ENCODE results near the gene TSHZ3.

Gene TSHZ3

DNA sequence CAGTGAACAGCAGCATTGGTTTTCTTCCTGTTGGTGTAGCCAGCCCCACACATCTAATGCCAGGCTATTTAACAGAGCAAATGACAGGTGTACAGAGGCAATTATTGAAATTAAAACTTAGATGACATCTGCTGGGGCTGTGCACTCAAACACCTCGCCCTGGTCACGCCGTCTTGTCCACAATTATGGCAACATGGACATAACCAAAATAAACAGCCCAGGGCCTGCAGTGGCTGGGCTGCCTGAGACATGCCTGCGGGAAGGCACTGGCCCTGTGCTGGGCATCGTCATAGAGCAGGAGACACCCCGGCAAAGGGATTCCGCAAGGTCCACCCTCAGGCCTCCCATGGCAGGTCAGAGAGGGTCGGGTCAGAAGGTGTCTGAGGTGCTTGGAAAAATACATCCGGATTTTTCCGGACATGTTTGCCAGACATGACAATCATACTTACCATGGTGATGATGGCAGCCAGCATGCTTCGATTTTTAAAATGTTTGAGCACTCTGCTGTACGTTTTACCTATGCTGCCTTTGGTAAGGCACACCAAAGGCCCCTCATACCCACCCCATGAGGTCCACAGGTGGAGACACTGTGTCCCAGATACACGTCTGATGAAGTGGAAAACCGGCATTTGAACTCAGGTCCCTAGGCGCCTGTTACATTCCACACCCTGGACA is 47.8 kb downstream of the TSHZ3 start:
- TF ChIP-seq, protein P1, sequence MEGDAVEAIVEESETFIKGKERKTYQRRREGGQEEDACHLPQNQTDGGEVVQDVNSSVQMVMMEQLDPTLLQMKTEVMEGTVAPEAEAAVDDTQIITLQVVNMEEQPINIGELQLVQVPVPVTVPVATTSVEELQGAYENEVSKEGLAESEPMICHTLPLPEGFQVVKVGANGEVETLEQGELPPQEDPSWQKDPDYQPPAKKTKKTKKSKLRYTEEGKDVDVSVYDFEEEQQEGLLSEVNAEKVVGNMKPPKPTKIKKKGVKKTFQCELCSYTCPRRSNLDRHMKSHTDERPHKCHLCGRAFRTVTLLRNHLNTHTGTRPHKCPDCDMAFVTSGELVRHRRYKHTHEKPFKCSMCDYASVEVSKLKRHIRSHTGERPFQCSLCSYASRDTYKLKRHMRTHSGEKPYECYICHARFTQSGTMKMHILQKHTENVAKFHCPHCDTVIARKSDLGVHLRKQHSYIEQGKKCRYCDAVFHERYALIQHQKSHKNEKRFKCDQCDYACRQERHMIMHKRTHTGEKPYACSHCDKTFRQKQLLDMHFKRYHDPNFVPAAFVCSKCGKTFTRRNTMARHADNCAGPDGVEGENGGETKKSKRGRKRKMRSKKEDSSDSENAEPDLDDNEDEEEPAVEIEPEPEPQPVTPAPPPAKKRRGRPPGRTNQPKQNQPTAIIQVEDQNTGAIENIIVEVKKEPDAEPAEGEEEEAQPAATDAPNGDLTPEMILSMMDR (conservative IDR thresholded peaks at IDR 0.05), result no peak
- no peak overlapping the region for H3K27ac ChIP-seq

GRCh38 chr19:31300422-31300821 is 48.8 kb downstream of the TSHZ3 start:
- H3K27ac ChIP-seq, result no peak overlapping the region
- TF ChIP-seq, protein P1 (conservative IDR thresholded peaks at IDR 0.05), result no peak

DNA sequence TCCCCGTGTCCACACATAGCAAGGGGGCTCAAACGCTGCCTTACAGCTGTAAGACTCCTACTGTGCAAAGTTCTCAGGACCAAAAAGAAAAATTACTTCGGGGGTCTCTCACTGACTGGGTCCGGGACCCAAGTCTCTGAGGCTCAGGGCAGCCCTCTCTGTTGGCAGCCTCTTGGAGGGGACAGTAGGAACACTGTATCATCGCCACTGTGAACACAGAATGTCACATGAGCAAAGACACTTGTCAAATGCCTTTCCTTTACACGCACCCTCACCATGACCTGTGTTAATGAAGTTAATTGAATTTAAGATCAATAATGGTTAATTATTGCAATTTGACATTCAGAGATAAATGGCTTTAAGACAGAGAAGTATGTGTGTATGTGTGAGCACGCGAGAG is 49.6 kb downstream of the TSHZ3 start:
- H3K27ac ChIP-seq, result no peak overlapping the region
- TF ChIP-seq, protein P1 (conservative IDR thresholded peaks at IDR 0.05), result no peak

GRCh38 chr19:31297991-31298390 is 51.2 kb downstream of the TSHZ3 start:
- H3K27ac ChIP-seq, result no peak overlapping the region
- TF ChIP-seq, protein P1 (conservative IDR thresholded peaks at IDR 0.05), result no peak

GRCh38 chr19:31296741-31297390 is 52.4 kb downstream of the TSHZ3 start:
- H3K27ac ChIP-seq, result no peak overlapping the region
- TF ChIP-seq, protein P1 (conservative IDR thresholded peaks at IDR 0.05), result no peak

DNA sequence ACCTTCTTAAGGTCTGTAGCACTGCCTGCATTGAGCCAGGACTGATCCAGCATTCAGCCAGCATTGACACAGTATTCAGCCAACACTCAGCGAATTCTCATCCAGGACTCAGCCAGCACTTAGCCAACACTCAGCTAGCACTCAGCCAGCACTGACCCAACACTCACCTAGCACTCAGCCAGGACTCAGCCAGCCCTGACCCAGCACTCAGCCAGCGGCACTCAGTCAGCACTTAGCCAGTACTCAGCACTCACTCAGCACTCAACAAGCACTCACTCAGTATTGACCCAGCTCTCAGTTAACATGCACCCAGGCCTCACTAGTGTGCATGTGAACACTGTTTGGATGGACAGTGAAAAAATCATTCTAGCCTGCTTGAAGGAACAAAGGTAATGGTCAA is 55.0 kb downstream of the TSHZ3 start:
- TF ChIP-seq, protein P1 (conservative IDR thresholded peaks at IDR 0.05), result no peak
- H3K27ac ChIP-seq, result no peak overlapping the region

- TF ChIP-seq, protein P1 (conservative IDR thresholded peaks at IDR 0.05), result no peak
Observed at GRCh38 chr19:31292639-31293185, 56.5 kb downstream of the TSHZ3 start.

More at GRCh38 chr19:31292639-31293185, 56.5 kb downstream of the TSHZ3 start:
- no peak overlapping the region for H3K27ac ChIP-seq
